IMR-90 (cell line): ENCODE results near the gene KBTBD8. TPM values are rescaled to one million over a fixed set of nuclear protein-coding genes. Genes with fewer than 3 reads are reported as not detected.

Experiments
- ATAC-seq: fragments of 200-7000 bp; cut with Tn5 transposase; 2 replicates; pipeline ENCODE4 v1.9.1; 2020; ENCODE audit warnings: low read depth, mild to moderate bottlenecking, moderate library complexity
- BruUV-seq: library from RNA; stranded (reverse); fragments of 400-500 nt; replicated peaks from 2 replicates; lab custom pipeline; 2021; lab: Mats Ljungman, UMichigan
- CTCF ChIA-PET: fragments of 300-600 bp; formaldehyde crosslinking; extraction: SDS; loops from one replicate; lab custom pipeline; 2021; ENCODE audit warnings: antibody characterized with exemption; lab: Yijun Ruan, JAX
- POLR2A ChIA-PET: fragments of 300-600 bp; sonication (Branson Sonifier 250); formaldehyde crosslinking; loops from one replicate; lab custom pipeline; 2022; ENCODE audit warnings: antibody characterized with exemption; ENCODE audit not compliant: unreplicated experiment; lab: Charles Lee
- DNase-seq: peaks from one replicate; pipeline ENCODE4 v3.0.0; 2013
- H2AFZ ChIP-seq: replicated peaks from 2 replicates; pipeline ENCODE3; 2013; ENCODE audit warnings: low read length, mild to moderate bottlenecking; ENCODE audit not compliant: poor library complexity
- H2AK5ac ChIP-seq: 2 replicates; pipeline ENCODE4 v1.6.1; 2013; ENCODE audit warnings: low read depth, low read length, inconsistent platforms
- H2AK9ac ChIP-seq: replicated peaks from 2 replicates; pipeline ENCODE3; 2013; ENCODE audit warnings: mild to moderate bottlenecking, low read depth, low read length, moderate library complexity; ENCODE audit not compliant: poor library complexity
- H2BK120ac ChIP-seq: 2 replicates; pipeline ENCODE4 v1.6.1; 2013; ENCODE audit warnings: low read depth, low read length, inconsistent platforms
- H2BK15ac ChIP-seq: 3 replicates; pipeline ENCODE4 v1.6.1; 2013; ENCODE audit warnings: low read depth, low read length, inconsistent platforms
- H2BK20ac ChIP-seq: 2 replicates; pipeline ENCODE4 v1.6.1; 2013; ENCODE audit warnings: low read depth, mild to moderate bottlenecking, inconsistent platforms, low read length, moderate library complexity
- H2BK5ac ChIP-seq: 2 replicates; pipeline ENCODE4 v1.6.1; 2013; ENCODE audit warnings: mild to moderate bottlenecking, low read depth, low read length, inconsistent platforms; ENCODE audit not compliant: poor library complexity, severe bottlenecking
- H3K14ac ChIP-seq: replicated peaks from 2 replicates; pipeline ENCODE4 v1.6.1; 2013; ENCODE audit warnings: low read depth, low read length, inconsistent platforms
- H3K18ac ChIP-seq: 2 replicates; pipeline ENCODE4 v1.6.1; 2013; ENCODE audit warnings: low read depth, low read length, control low read depth
- H3K23ac ChIP-seq: 2 replicates; pipeline ENCODE4 v1.6.1; 2013; ENCODE audit warnings: low read depth, low read length, inconsistent platforms
- H3K27ac ChIP-seq: 2 replicates; pipeline ENCODE4 v1.5.1; 2013; ENCODE audit warnings: mild to moderate bottlenecking, control low read depth, low read length; ENCODE audit not compliant: insufficient read depth
- H3K27me3 ChIP-seq: 2 replicates; pipeline ENCODE4 v1.6.1; 2013; ENCODE audit warnings: low read length; ENCODE audit not compliant: control insufficient read depth, insufficient read depth
- H3K36me3 ChIP-seq: 2 replicates; pipeline ENCODE4 v1.6.1; 2013; ENCODE audit warnings: low read length, mixed read lengths; ENCODE audit not compliant: control insufficient read depth, insufficient read depth
- H3K4ac ChIP-seq: 2 replicates; pipeline ENCODE4 v1.6.1; 2013; ENCODE audit warnings: low read depth, low read length, inconsistent platforms
- H3K4me1 ChIP-seq: 2 replicates; pipeline ENCODE4 v1.6.1; 2013; ENCODE audit warnings: low read length, mixed read lengths; ENCODE audit not compliant: control insufficient read depth, insufficient read depth
- H3K4me2 ChIP-seq: 2 replicates; pipeline ENCODE4 v1.6.1; 2013; ENCODE audit warnings: low read depth, mild to moderate bottlenecking, control low read depth, low read length, moderate library complexity
- H3K4me3 ChIP-seq: 2 replicates; pipeline ENCODE4 v1.5.1; 2013; ENCODE audit warnings: low read depth, mild to moderate bottlenecking, control low read depth, low read length, moderate library complexity; ENCODE audit not compliant: insufficient read depth
- H3K56ac ChIP-seq: 2 replicates; pipeline ENCODE4 v1.6.1; 2013; ENCODE audit warnings: low read length, inconsistent platforms; ENCODE audit not compliant: insufficient read depth; ENCODE audit errors: extremely low read depth
- H3K79me1 ChIP-seq, 2 experiments: 2 replicates each; pipeline ENCODE4 v1.6.1; 2013; ENCODE audit warnings: low read length in 2 of 2, inconsistent platforms in 1 of 2, low read depth in 1 of 2
- H3K9ac ChIP-seq: 2 replicates; pipeline ENCODE4 v1.6.1; 2013; ENCODE audit warnings: low read depth, low read length, control low read depth
- H3K9me1 ChIP-seq: 2 replicates; pipeline ENCODE4 v1.6.1; 2013; ENCODE audit warnings: low read length, inconsistent platforms; ENCODE audit not compliant: insufficient read depth
- H3K9me3 ChIP-seq: 2 replicates; pipeline ENCODE4 v1.6.1; 2013; ENCODE audit warnings: low read length; ENCODE audit not compliant: control insufficient read depth, insufficient read depth
- H4K20me1 ChIP-seq: 2 replicates; pipeline ENCODE4 v1.6.1; 2013; ENCODE audit warnings: low read length, inconsistent platforms; ENCODE audit not compliant: insufficient read depth
- H4K5ac ChIP-seq: 2 replicates; pipeline ENCODE4 v1.6.1; 2013; ENCODE audit warnings: mild to moderate bottlenecking, low read depth, low read length, control low read depth
- H4K8ac ChIP-seq, 2 experiments: 2 replicates each; pipeline ENCODE4 v1.6.1; 2013; ENCODE audit warnings: low read depth in 2 of 2, low read length in 2 of 2, control low read depth in 1 of 2, inconsistent platforms in 1 of 2
- H4K91ac ChIP-seq: 2 replicates; pipeline ENCODE4 v1.6.1; 2013; ENCODE audit warnings: low read depth, low read length, inconsistent platforms; ENCODE audit not compliant: insufficient read depth
- CEBPB ChIP-seq: IDR thresholded peaks from 2 replicates; pipeline ENCODE4 v1.6.1; 2012; ENCODE audit warnings: low read depth, low read length, improper control_type of control experiment
- MAFK ChIP-seq: IDR thresholded peaks from 2 replicates; pipeline ENCODE4 v1.6.1; 2012; ENCODE audit warnings: low read depth, low read length, improper control_type of control experiment
- WGBS, 2 experiments: methylation state at CpG; one replicate each; pipeline versions ENCODE4 v1.1.5 to v1.1.7; 2013; ENCODE audit warnings: missing lambda C conversion rate in 2 of 2; ENCODE audit not compliant: insufficient read length in 1 of 2; ENCODE audit errors: extremely low coverage in 2 of 2; 5-methylcytosine and 5-hydroxymethylcytosine counted together
- dilution Hi-C: fragments of 300-500 bp; cut with HindIII; formaldehyde crosslinking; loops from one replicate; pipeline ENCODE4 v1.14.3; 2018; ENCODE audit warnings: low sequenced_read_pairs; ENCODE audit not compliant: unreplicated experiment
- in situ Hi-C: fragments of 300-500 bp; cut with MboI; formaldehyde crosslinking; loops from 3 replicates; pipeline ENCODE4 v1.14.3; 2019; ENCODE audit warnings: low sequenced_read_pairs, inconsistent platforms, mixed read lengths
- intact Hi-C: fragments of 100-400 bp; cut with micrococcal nuclease; formaldehyde crosslinking; loops from 2 replicates; pipeline ENCODE4 v1.10.0; 2022
- polyA plus RNA-seq, 3 experiments: library from polyadenylated mRNA; depleted of rRNA; stranded (reverse); fragments of >200 nt; gene quantifications; 2 replicates each; pipeline ENCODE4 v1.2.3, GENCODE V29; 2012; ENCODE audit warnings: low replicate concordance in 1 of 3
- total RNA-seq: library from RNA; depleted of rRNA; stranded (reverse); fragments of >200 nt; gene quantifications from 2 replicates; pipeline ENCODE4 v1.2.3, GENCODE V29; 2012

KBTBD8 gene
- total and polyA plus RNA-seq, 2 of the 4 experiments (the other 2 are of a cell fraction), result 1.5 to 8.6 TPM

DNA sequence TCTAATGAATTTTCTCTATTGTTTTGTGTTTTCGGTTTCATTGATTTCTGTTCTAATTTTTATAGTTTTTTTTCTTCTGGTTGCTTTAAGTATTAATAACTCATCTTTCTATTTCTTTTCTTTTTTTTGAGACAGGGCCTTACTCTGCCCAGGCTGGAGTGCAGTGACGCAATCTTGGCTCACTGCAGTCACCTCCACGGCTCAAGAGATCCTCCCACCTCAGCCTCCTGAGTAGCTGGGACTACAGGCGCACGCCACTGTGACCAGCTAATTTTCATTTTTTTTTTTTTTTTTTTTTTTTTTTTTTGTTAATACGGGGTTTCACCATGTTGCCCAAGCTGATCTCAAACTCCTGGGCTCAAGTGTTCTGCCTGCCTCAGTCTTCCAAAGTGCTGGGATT, 14.5 kb downstream of the KBTBD8 start:
- Histone ChIP-seq H3K56ac (no peak overlapping the region), H3K4me3 (no peak overlapping the region), H2AK9ac (no peak overlapping the region), H3K9ac (no peak overlapping the region), H2AFZ (no peak overlapping the region), H3K4ac (no peak overlapping the region), H4K8ac (no peak overlapping the region), H3K14ac (no peak overlapping the region), H2BK5ac (no peak overlapping the region), H2BK15ac (no peak overlapping the region), H3K9me1 (no peaks in the 10 kb centered on the region), H3K36me3 (no peaks in the 10 kb centered on the region), H4K20me1 (no peaks in the 10 kb centered on the region), H3K4me2 (no peak overlapping the region), H3K4me1 (peaks cover 5% of the 10 kb centered on the region; the same call in 1 of the 2 replicates), H4K91ac (no peak overlapping the region), H2BK120ac (no peak overlapping the region), H3K79me1 (peaks cover 3 to 7% of the 10 kb centered on the region in 2 experiments; a peak in 2 of 4 replicates), H3K27me3 (no peaks in the 10 kb centered on the region), H3K23ac (no peak overlapping the region), H2BK20ac (no peak overlapping the region), H3K27ac (no peak overlapping the region), H3K9me3 (no peaks in the 10 kb centered on the region), H2AK5ac (no peak overlapping the region), H4K5ac (no peak overlapping the region), H3K18ac (no peak overlapping the region)
- POLR2A ChIA-PET, result no interaction called here
- no TSS peak for BruUV-seq
- intact Hi-C loops (no loop called here), in situ Hi-C loops (no loop called here), dilution Hi-C loops (no loop called here)
- TF ChIP-seq CEBPB (0 out of 2 replicates have a peak, but pooled peaks have one; percentile 24), MAFK (no peak)
- DNase-seq (no peak), ATAC-seq (no peak)
- CTCF ChIA-PET, result interaction anchor here (0.6 kb wide), 1 partner anchor 1446 kb away, joined by 3 read pairs; no protein-coding TSS in a partner anchor
- WGBS, 2 experiments, result 100% methylated on average over 1 of the region's 6 CpGs; no CpG with 5 or more reads in 1 of the 2 experiments
